OCI-LY3 (cell line): Measurements from ENCODE around the gene PEPD.

Experiments
- H2AFZ ChIP-seq: fragments of 200-600, 300-600 bp; shearing (Covaris generic); 2 replicates; pipeline ENCODE4 v1.6.0; 2014; ENCODE audit warnings: antibody characterized with exemption, low read depth, low read length
- H3K27ac ChIP-seq: fragments of 200-600, 300-600 bp; sonication (generic); 2 replicates; pipeline ENCODE4 v1.5.1; 2014; ENCODE audit warnings: mild to moderate bottlenecking, low read length, moderate library complexity, mixed read lengths
- H3K27me3 ChIP-seq: fragments of 200-600, 300-600 bp; sonication (generic); 2 replicates; pipeline ENCODE4 v1.6.1; 2014; ENCODE audit warnings: low read depth, low read length, mixed read lengths
- H3K36me3 ChIP-seq: fragments of 200-600, 300-600 bp; sonication (generic); replicated peaks from 2 replicates; pipeline ENCODE3; 2014; ENCODE audit warnings: low read depth, low read length, mixed read lengths
- H3K4me1 ChIP-seq: fragments of 300-600, 200-600 bp; sonication (generic); 2 replicates; pipeline ENCODE4 v1.6.1; 2014; ENCODE audit warnings: low read length, mixed read lengths
- H3K4me2 ChIP-seq: fragments of 200-600, 300-600 bp; sonication (generic); 2 replicates; pipeline ENCODE4 v1.6.1; 2014; ENCODE audit warnings: low read length, mixed read lengths
- H3K4me3 ChIP-seq: fragments of 300-600, 200-600 bp; sonication (generic); 2 replicates; pipeline ENCODE4 v1.5.1; 2014; ENCODE audit warnings: antibody characterized with exemption, mild to moderate bottlenecking, low read length, moderate library complexity
- H3K79me2 ChIP-seq: fragments of 300-600, 200-600 bp; shearing (Covaris generic); 2 replicates; pipeline ENCODE4 v1.6.1; 2014; ENCODE audit warnings: mild to moderate bottlenecking, low read length, mixed read lengths
- H3K9ac ChIP-seq: fragments of 300-600, 200-600 bp; shearing (Covaris generic); 2 replicates; pipeline ENCODE4 v1.6.0; 2014; ENCODE audit warnings: mild to moderate bottlenecking, low read length, moderate library complexity
- H3K9me3 ChIP-seq: fragments of 200-600, 300-600 bp; shearing (Covaris generic); 2 replicates; pipeline ENCODE4 v1.6.1; 2014; ENCODE audit warnings: low read length, mixed read lengths; ENCODE audit not compliant: insufficient read depth
- H4K20me1 ChIP-seq: fragments of 200-600, 300-600 bp; sonication (generic); 2 replicates; pipeline ENCODE4 v1.6.1; 2016; ENCODE audit warnings: low read length, mixed read lengths; ENCODE audit not compliant: insufficient read depth
- EZH2phosphoT487 ChIP-seq: fragments of 200-600 bp; shearing (Covaris generic); IDR thresholded peaks from 2 replicates; pipeline ENCODE4 v1.6.1; 2018; ENCODE audit warnings: antibody characterized with exemption, mixed run types, low read depth
- TF ChIP-seq, protein P1 (sequence below): fragments of 200-600, 300-600 bp; sonication (generic); IDR thresholded peaks from 2 replicates; pipeline ENCODE4 v1.5.1; 2014; ENCODE audit warnings: antibody characterized with exemption, low read length, low read depth

The PEPD gene

GRCh38 chr19:33442706-33443105 is 78.9 kb downstream of the PEPD start:
- Histone ChIP-seq H3K4me2 (no peak overlapping the region), H3K4me1 (no peaks in the 10 kb centered on the region), H3K79me2 (no peaks in the 10 kb centered on the region), H2AFZ (no peak overlapping the region), H3K27me3 (no peaks in the 10 kb centered on the region), H3K9me3 (no peaks in the 10 kb centered on the region), H3K9ac (no peak overlapping the region), H3K4me3 (no peak overlapping the region), H4K20me1 (no peaks in the 10 kb centered on the region), H3K36me3 (no peaks in the 10 kb centered on the region), H3K27ac (no peak overlapping the region)
- no peak for TF ChIP-seq EZH2phosphoT487
- TF ChIP-seq, protein P1, sequence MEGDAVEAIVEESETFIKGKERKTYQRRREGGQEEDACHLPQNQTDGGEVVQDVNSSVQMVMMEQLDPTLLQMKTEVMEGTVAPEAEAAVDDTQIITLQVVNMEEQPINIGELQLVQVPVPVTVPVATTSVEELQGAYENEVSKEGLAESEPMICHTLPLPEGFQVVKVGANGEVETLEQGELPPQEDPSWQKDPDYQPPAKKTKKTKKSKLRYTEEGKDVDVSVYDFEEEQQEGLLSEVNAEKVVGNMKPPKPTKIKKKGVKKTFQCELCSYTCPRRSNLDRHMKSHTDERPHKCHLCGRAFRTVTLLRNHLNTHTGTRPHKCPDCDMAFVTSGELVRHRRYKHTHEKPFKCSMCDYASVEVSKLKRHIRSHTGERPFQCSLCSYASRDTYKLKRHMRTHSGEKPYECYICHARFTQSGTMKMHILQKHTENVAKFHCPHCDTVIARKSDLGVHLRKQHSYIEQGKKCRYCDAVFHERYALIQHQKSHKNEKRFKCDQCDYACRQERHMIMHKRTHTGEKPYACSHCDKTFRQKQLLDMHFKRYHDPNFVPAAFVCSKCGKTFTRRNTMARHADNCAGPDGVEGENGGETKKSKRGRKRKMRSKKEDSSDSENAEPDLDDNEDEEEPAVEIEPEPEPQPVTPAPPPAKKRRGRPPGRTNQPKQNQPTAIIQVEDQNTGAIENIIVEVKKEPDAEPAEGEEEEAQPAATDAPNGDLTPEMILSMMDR = no peak

- no peak overlapping the region for H3K4me2 ChIP-seq
Observed at GRCh38 chr19:33441828-33442227, 79.8 kb downstream of the PEPD start.

DNA sequence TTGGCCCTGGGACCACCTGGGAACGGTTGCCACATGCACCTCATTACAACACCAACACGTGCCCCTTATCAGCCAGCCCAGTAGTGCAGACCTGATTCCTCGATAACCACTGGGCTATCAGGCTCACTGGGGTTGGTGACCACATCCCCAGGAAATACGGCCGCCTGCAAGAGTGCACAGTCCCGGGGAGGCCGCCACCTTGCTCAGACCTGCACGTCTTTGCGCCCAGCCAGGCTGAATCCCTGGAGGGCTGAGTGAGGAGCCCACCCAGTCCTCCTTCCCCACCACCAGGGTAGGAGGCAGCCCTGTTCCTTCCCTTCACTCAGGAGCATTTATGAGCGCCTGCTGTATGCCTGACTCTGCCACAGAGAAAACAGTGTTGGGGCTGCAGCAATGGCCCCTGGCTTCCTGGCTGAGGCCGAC is 80.3 kb downstream of the PEPD start:
- Histone ChIP-seq H3K9ac (no peak overlapping the region), H3K36me3 (no peaks in the 10 kb centered on the region), H3K9me3 (no peaks in the 10 kb centered on the region), H2AFZ (no peak overlapping the region), H3K4me1 (no peaks in the 10 kb centered on the region), H3K4me2 (no peak overlapping the region), H3K27ac (no peak overlapping the region), H3K27me3 (no peaks in the 10 kb centered on the region), H4K20me1 (no peaks in the 10 kb centered on the region), H3K4me3 (no peak overlapping the region), H3K79me2 (no peaks in the 10 kb centered on the region)
- TF ChIP-seq, protein P1 = no peak
- no peak for TF ChIP-seq EZH2phosphoT487

More at GRCh38 chr19:33441828-33442227, 79.8 kb downstream of the PEPD start:
- Histone ChIP-seq H3K27me3 (no peaks in the 10 kb centered on the region), H3K79me2 (no peaks in the 10 kb centered on the region), H2AFZ (no peak overlapping the region), H3K36me3 (no peaks in the 10 kb centered on the region), H4K20me1 (no peaks in the 10 kb centered on the region), H3K27ac (no peak overlapping the region), H3K9me3 (no peaks in the 10 kb centered on the region), H3K4me1 (no peaks in the 10 kb centered on the region), H3K4me3 (no peak overlapping the region), H3K9ac (no peak overlapping the region)
- TF ChIP-seq, protein P1 = no peak
- TF ChIP-seq EZH2phosphoT487 = no peak

DNA sequence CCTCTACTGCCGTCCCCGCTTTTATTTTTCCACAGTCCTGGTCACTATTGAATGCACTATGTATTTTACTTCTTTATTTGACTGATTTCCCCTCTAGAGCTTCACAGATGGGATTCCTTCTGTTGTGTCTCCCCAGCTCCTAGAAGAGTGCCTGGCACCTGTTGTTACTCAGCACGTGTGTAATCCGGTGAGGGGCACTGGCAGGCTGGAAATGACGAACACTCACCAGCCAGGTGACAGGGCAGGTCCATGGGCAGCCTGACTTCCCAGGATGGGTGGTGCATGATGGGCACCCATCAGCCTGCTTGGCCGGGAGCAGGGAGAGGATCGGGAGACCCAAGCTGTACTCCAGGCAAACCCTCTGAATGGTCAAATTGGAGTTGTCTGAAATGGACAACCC is 80.9 kb downstream of the PEPD start:
- Histone ChIP-seq H3K9ac (no peak overlapping the region), H3K4me2 (no peak overlapping the region), H3K27me3 (no peaks in the 10 kb centered on the region), H3K4me3 (no peak overlapping the region), H4K20me1 (no peaks in the 10 kb centered on the region), H2AFZ (no peak overlapping the region), H3K4me1 (no peaks in the 10 kb centered on the region), H3K79me2 (no peaks in the 10 kb centered on the region), H3K36me3 (no peaks in the 10 kb centered on the region), H3K27ac (no peak overlapping the region), H3K9me3 (no peaks in the 10 kb centered on the region)
- TF ChIP-seq, protein P1 = no peak
- no peak for TF ChIP-seq EZH2phosphoT487
